ENCODE data around the gene ISCU. TPM values are rescaled to one million over a fixed set of nuclear protein-coding genes. Genes with fewer than 3 reads are reported as not detected.

ISCU gene
- total and polyA plus RNA-seq, 9 of the 15 experiments (the other 6 are each of a cell fraction or from before 2014, with no cell fraction given), result 15.9 to 92.5 (median 77.3) TPM

GRCh38 chr12:108563136-108563803 is 874 bp downstream of the ISCU start (continued):
- TF ChIP-seq ZNF165 (CRISPR knock-in tag; IDR thresholded peaks at IDR 0.05; ENCODE audit: borderline replicate concordance) (no peak), JUND (IDR thresholded peaks at IDR 0.05; ENCODE audit: borderline replicate concordance, low read depth, low read length) (peak; percentile 77), JUND (tag; IDR thresholded peaks at IDR 0.05; ENCODE audit: borderline replicate concordance, low read depth, low read length) (peak; percentile 32; the same call in 1 of the 3 replicates), BRF1 (IDR thresholded peaks at IDR 0.05; ENCODE audit: borderline replicate concordance, extremely low read depth, insufficient read length) (no peak), RBFOX2 (IDR thresholded peaks at IDR 0.05; ENCODE audit: low read depth, low read length) (no peak), ARID3A (IDR thresholded peaks at IDR 0.05; ENCODE audit: borderline replicate concordance, low read depth, low read length) (peak; percentile 54; the same call in 1 of the 2 replicates), SRSF3 (IDR thresholded peaks at IDR 0.05; ENCODE audit: insufficient read depth, low read length) (no peak), DEAF1 (CRISPR knock-in tag; IDR thresholded peaks at IDR 0.05) (peak; percentile 84), MNT (conservative IDR thresholded peaks at IDR 0.05) (peak in 1 of 2 experiments; percentile 16; a peak in 1 of 4 replicates), NFE2 (IDR thresholded peaks at IDR 0.05; ENCODE audit: low read depth) (0 out of 2 replicates have a peak, but pooled peaks have one; percentile 32), TARDBP (IDR thresholded peaks at IDR 0.05) (peak; percentile 76; the same call in 1 of the 2 replicates), ZNF354B (CRISPR knock-in tag; IDR thresholded peaks at IDR 0.05) (no peak), HDAC8 (tag; IDR thresholded peaks at IDR 0.05) (no peak), SUPT5H (IDR thresholded peaks at IDR 0.05) (0 out of 2 replicates have a peak, but pooled peaks have one; percentile 19), CREB5 (CRISPR knock-in tag; IDR thresholded peaks at IDR 0.05) (no peak), ZHX1 (conservative IDR thresholded peaks at IDR 0.05; ENCODE audit: low read length) (0 out of 2 replicates have a peak, but pooled peaks have one; percentile 47)
